LNCaP clone FGC (cell line): ENCODE measurements around the gene VGF.

Experiments used
- DNase-seq: peaks from one replicate; pipeline ENCODE4 v3.0.0-alpha.2; 2011; ENCODE audit warnings: low read depth
- H3K4me3 ChIP-seq: 2 replicates; pipeline ENCODE4 v1.5.1; 2011; ENCODE audit warnings: mild to moderate bottlenecking, low read depth, low read length, control low read depth
- TF ChIP-seq, protein P1 (sequence below): IDR thresholded peaks from 2 replicates; pipeline ENCODE4 v1.5.1; 2012; ENCODE audit warnings: mild to moderate bottlenecking; ENCODE audit not compliant: control insufficient read depth, insufficient read depth; ENCODE audit errors: extremely low read depth

VGF gene

DNA sequence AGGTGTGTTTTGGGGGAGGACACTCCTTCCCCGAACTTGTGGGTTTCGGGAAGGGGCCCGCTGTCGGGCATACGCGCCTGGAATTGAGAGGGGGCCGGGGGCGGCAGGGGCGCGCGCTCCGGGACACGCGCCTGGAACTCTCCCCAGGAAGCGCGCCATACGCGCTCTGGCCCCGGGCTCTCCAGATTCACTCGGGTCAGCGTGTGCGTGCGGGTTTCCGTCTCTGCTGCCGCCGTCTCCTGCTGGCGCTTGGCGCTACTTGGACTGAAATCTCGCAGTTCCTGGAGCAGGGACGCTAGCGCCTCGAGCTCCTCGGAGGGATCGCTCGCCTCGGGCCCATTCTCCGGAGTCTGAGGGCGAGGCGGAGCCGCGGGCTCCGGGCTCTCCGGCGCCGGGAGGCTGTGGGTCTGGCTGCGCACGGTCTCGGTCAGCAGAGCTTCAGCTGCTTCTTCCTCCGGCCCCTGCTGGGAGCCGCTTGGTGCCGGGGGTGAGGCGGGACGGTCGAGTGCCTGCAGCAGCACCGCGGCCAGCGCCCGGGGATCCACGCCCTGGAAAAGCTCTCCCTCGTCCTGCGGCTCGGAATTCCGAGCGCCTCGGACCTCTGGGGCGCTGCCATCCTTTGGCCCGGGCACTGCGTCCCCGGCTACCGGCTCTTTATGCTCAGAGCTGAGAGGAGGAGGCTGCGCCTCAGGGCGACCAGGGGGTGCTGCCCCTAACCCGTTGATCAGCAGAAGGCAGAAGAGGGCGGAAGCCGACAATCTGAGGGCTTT, 1.1 kb downstream of the VGF start:
- peak overlapping the region; percentile 51 for H3K4me3 ChIP-seq
- DNase-seq = no peak
- TF ChIP-seq, protein P1, sequence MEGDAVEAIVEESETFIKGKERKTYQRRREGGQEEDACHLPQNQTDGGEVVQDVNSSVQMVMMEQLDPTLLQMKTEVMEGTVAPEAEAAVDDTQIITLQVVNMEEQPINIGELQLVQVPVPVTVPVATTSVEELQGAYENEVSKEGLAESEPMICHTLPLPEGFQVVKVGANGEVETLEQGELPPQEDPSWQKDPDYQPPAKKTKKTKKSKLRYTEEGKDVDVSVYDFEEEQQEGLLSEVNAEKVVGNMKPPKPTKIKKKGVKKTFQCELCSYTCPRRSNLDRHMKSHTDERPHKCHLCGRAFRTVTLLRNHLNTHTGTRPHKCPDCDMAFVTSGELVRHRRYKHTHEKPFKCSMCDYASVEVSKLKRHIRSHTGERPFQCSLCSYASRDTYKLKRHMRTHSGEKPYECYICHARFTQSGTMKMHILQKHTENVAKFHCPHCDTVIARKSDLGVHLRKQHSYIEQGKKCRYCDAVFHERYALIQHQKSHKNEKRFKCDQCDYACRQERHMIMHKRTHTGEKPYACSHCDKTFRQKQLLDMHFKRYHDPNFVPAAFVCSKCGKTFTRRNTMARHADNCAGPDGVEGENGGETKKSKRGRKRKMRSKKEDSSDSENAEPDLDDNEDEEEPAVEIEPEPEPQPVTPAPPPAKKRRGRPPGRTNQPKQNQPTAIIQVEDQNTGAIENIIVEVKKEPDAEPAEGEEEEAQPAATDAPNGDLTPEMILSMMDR = no peak

DNA sequence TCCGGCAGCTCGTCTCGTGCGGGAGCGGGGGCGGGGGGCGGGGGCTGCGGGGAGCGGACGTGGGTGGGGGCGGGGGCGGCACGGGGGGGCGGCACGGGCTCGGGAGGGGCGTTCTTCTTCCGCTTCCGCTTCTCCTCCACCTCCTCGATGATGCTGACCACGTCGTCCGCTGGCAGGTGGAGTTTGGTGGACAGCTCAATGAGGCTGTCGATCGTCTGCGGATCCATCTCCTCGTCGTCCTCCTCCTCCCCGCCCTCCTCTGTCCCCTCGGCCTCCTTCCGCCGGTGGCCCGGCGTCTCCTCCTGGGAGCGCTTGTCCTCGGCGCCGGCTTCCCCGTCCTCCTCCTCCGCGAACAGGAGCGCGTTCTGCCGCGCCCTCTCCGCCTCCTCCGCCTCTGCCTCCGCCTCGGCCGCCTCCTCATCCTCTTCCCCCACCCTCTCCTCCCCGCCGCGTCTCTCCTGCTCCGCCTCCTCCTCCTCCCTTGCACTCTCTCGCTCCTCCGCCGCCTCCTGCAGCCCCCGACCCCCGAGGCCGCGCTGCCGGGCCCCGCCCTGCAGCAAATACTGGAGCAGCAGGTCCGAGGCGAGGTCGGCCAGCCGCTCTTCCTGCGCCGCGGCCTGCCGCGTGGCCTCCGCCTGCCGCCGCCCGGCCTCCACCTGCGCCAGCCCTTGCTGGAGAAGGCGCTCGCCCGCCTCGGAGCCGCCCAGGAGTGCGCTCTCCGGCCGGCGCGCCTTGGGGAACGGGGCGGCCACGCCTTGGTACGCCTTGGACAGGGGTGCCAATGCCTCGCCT, 1.9 kb downstream of the VGF start:
- H3K4me3 ChIP-seq = peak overlapping the region; percentile 51
- no peak for DNase-seq
- TF ChIP-seq, protein P1 = no peak

DNA sequence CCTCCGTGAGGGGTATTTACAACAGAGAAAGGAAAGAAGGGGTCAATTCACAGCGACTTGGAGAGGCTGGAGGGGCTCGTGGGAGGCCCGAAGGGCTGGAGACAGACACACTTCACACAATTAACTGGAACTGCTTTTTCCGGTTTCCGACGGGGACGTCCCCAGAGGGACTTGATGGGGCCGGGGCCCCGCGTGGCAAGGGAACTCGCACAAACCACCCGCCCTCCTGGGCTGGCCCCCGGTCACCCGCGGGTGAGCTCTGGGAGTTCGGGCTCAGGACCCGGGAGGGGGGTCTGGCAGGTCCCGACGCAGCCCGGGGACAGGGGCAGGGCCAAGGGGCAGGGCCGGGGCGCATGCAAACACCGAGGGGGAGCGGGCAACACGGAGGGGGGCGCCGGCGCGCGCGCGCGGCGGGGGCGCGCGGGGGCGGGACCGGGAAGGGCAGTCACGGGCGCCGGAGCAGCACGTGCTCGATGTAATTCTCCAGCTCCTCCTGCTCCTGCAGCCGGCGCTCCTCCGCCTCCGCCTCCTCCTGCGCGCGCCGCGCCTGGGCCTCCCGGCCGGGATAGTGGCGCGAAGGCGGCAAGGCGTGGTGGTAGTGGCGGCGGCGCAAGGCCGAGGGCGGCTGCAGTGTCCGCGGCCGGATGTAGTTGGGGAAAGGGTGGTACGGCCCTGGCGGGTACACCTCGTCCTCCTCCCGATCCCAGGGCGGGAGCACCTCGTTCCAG, 2.7 kb downstream of the VGF start:
- H3K4me3 ChIP-seq = peak overlapping the region; percentile 51
- DNase-seq = no peak
- TF ChIP-seq, protein P1 = peak; percentile 17; the same call in 1 of the 2 replicates

DNA sequence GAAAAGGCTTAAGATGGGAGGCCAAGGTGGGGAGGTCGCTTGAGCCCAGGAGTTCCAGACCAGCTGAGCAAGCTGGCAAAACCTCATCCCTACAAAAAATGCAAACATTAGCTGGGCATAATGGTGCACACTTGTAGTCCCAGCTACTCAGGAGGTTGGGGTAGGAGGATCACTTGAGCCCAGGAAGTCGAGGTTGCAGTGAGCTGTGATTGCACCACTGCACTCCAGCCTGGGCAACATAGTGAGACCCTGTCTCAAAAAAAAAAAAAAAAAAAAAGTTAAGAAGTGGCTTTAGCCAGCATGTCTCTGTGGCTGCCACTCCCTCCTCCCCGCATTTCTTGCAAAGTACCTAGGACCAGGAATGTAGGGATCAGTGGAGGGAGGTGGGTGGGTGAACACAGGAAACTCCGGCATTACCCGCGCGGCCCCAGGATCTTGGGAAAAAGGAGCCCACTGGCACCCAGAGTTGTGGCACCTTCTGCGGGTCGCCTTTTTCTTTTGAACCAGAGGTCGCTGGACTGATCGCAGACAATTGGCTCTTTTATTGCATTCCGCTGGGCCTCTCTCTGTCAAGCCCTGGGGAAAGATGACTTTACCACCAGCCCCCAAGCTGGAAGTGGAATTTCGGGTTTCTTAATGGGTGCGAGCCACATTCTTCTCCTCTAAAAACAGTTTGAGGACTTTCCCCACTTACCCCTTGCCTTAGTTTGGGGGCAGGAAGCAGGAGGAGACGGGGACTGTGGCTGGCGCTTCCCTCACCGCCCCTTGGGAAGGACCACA, 3.5 kb downstream of the VGF start:
- no peak overlapping the region for H3K4me3 ChIP-seq
- TF ChIP-seq, protein P1 = no peak
- DNase-seq = no peak

DNA sequence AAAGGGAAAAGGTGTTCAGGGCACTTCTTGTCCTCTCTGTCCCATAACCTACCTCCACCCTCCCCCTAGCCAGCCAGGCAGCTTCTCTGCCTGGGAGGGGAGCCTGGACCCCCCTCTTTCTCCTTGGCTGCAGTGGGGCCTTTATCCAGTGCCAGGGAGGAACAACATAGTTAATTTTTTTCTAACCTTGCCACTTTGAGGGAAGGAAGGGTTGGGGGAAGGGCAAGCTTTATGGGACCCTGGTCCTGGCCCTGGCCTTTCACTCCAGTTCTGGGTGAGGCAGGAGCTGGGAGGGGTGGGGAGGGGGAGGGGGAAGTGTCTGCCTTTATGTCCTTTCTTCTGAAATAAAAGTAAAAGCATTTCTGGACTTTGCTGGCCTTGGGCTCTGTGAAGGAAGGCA, 4.5 kb downstream of the VGF start:
- H3K4me3 ChIP-seq = no peak overlapping the region
- DNase-seq = no peak
- TF ChIP-seq, protein P1 = no peak

DNA sequence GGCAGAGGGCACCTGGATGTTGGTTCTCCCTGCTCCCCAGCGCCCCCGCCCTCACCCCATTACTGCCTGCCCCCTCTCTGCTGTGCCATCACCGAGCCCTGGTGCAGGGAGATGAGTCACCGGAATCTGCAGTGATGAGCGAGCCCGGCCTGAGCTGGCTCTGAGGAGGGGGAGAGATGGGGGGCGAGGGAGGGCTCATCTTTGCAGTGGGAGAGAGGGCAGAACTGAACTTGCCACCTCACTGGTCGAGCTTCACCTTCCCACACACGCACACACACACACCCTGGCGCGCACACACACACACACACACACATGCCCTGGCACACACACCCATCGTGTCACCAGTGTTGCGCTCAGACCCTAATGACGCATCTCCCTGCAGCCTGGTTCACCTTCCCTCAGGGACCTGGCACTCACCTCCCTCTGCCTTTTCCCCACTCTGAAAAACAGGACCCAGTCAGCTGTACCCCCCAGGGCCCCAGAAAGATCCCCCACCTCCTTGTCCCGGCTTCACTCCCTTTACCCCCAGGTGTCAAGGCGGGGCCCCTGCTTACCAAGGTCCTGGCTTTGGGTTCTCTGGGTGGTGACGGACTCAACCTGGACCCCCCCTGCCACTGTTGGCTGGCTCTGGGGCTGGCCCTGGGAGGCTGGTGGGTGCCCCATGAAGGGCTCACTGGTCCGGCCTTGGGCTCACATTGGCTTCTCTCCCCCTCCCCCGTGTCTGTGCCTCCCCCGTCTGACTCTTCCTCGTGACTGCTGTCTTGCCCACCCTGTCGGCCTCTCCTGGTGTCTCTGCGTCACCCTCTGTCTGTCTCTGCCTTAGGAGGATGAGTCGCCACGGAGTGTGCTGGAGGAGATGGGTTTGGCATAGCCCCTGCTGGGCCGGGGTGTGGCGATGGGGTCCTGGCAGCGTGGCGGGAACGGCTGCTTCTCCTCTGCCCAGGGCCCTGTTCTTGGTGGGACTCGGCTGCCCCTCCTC, 5.4 kb downstream of the VGF start:
- H3K4me3 ChIP-seq = no peak overlapping the region
- no peak for DNase-seq
- TF ChIP-seq, protein P1 = no peak
